Posterior cingulate gyrus (tissue), 11 donors: Measurements from ENCODE around the gene UTP11.

Source experiments
- DNase-seq, 10 donors: peaks; one replicate each; pipeline versions ENCODE4 v3.0.0 to v3.0.0-alpha.2; 2020 to 2021; ENCODE audit warnings: mixed read lengths in 3 of 10
- intact Hi-C: fragments of 100-400 bp; cut with DNase I; formaldehyde crosslinking; loops from one replicate; pipeline ENCODE4 v1.15.1; 2023

The UTP11 gene

GRCh38 chr1:38000529-38001455, 11.7 kb upstream of the UTP11 start:
- no peak for DNase-seq
- intact Hi-C loops, result no loop called here

GRCh38 chr1:38003261-38004250, 9.0 kb upstream of the UTP11 start:
- no peak for DNase-seq
- intact Hi-C loops, result no loop called here

DNA sequence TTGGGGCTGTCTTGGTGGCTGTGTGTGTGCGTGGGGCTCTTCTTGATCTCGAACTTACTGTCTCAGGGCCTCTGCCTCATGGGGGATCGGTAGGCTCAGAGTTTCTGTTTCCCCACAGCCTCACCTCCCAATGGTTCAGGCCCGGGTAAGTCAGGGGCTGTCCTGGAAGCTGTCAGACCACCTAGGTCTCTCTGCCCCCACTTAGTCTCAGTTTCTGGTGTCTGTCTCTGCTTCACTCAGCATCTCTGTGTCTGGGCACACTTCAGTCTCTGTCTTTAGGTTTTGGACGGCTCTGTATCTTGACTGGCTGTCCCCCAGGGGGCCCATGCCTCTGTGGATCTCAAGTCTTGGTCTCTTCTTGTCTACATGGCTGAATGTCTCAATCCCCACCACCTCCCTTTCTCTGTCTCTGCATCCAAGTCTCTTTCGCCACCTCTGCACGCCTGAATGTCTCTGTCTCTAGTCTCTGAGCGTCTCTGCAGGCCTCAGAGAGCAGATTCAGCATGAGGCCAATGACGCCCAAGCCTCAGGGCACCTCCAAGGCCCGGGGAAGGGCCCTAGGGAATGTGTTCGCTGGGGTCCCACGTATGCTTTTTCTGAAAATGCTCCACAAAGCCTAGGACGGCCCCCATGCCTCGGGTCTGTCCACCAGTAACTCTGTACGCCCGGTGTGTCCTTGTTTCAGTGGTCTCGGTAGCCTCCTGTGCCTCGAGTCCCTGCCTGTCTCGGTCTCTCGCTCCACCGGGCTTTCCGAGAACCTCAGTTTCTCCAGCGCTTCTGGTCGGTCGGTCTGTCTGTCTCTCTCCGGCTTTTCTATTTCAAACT, 8.0 kb upstream of the UTP11 start:
- no peak for DNase-seq
- intact Hi-C loops, result no loop called here

GRCh38 chr1:38005195-38006007, 7.1 kb upstream of the UTP11 start, which contains the start of gene FHL3:
TSS of gene FHL3 (minus strand) at chr1:38005514. CDS start at chr1:37999412, 6,102 bp downstream.
- peak in 1 of 10 donors; percentile 28 for DNase-seq
- intact Hi-C loops, result no loop called here

DNA sequence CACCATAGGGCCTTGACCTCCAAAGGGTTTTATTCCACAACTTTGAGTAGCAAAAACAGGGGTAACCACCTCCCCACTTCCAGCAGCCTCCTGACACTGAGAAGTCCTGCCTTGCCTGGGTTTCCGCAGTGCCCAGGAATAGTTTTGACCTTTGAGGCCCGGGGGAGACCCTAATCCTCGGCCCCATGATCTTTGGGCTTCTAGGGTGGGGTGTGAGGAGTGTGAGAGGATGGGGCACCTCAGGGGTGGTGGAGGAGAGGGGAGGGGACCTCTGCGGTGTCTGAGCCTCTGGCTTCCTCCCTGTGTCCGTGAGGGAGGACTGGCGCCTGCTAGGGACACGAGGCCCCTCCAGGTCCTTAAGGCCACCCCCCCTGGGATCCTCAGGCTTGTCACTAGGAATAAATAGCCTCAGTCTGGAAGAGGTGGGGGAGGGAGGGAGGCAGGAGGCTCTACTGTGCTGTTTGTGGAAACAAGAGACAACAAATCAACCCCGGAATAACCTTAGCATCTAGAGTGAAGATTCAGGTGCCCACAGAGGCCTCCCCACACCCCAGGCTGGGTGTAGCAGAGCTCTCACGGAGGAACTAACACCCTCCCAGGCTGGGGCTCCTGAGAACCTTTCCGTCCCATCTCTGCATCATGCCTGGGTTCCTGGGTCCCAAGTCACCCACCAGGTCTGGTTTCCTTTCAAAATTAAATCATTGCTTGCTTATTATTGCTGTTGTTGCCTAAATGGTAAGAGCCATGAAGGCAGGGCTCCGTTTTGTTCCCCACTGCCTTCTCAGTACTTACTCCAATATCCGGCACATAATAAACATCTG, 6.3 kb upstream of the UTP11 start:
- intact Hi-C loops, result no loop called here
- DNase-seq, result no peak

DNA sequence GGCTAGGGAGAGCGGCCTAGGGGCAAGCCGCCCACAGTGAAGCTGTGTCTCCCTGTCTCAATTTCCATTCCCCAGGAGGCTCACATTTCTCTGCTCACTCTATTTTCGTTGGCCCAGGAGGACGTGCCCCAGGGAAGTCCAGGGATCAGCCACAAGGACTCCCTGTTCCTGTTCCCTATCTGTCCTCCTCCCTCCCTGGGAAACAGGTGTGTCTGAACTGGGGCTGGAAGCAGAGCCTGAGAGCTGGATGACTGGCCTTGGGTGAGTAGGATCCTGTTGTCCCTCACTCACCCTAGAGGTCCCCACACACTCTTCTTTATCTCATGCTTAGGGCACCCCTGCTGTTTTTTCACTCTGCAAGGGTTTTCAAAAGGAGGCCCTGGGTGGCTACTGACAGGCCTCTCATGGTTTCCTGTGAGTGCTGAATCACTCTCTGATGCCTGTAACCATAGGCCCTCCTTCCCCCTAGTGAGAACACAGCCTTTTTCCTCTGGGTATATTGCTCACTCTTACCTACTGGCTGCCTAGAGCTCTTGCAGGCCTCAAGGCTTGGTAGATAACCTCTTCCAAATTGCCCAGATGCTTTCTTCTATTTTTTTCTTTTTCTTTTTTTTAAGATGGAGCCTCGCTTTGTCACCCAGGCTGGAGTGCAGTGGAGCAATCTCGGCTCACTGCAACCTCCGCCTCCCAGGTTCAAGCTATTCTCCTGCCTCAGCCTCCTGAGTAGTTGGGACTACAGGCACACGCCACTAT, 3.3 kb upstream of the UTP11 start:
- intact Hi-C loops, result no loop called here
- peak in 1 of 10 donors; percentile 34 for DNase-seq

- DNase-seq, result peak in 1 of 10 donors; percentile 22
- intact Hi-C loops, result no loop called here
Measured at GRCh38 chr1:38009841-38010180, 2.7 kb upstream of the UTP11 start.

GRCh38 chr1:38013227-38013622, 691 bp downstream of the UTP11 start:
- intact Hi-C loops, result loop anchor here (2.0 kb wide), 1 partner anchor 66 kb away; the partner anchor contains the start of gene INPP5B

GRCh38 chr1:38014171-38014570, 1.6 kb downstream of the UTP11 start:
- intact Hi-C loops, result no loop called here
- no peak for DNase-seq

More at GRCh38 chr1:38013227-38013622, 691 bp downstream of the UTP11 start:
- no peak for DNase-seq

DNA sequence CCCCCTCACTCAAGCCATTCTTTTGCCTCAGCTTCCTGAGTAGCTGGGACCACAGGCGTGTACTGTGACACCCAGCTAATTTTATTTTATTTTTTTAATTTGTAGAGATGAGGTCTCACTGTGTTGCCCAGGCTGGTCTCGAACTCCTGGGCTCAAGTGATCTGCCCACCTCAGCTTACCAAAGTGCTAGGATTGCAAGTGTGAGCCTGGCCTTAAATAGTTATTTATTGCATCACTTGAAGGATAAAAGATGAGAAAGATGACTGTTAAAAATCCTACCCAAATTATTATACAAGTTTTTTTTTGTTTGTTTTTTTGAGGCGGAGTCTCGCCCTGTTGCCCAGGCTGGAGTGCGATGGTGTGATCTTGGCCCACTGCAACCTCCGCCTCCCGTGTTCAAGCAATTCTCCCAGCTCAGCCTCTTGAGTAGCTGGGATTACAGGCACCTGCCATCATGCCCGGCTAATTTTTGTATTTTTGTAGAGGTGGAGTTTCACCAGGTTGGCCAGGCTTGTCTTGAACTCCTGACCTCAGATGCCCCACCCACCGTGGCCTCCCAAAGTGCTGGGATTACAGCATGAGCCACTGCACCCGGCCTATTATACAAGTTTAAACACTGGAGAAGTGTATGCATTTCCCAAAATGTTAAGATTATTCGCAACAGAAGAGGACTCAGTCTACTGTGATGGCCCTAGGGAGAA, 2.3 kb downstream of the UTP11 start:
- intact Hi-C loops, result no loop called here
- peak in 1 of 10 donors; percentile 19 for DNase-seq

GRCh38 chr1:38015978-38016725, 3.6 kb downstream of the UTP11 start:
- intact Hi-C loops, result no loop called here
- DNase-seq, result peak in 2 of 10 donors; percentile 14 to 53

DNA sequence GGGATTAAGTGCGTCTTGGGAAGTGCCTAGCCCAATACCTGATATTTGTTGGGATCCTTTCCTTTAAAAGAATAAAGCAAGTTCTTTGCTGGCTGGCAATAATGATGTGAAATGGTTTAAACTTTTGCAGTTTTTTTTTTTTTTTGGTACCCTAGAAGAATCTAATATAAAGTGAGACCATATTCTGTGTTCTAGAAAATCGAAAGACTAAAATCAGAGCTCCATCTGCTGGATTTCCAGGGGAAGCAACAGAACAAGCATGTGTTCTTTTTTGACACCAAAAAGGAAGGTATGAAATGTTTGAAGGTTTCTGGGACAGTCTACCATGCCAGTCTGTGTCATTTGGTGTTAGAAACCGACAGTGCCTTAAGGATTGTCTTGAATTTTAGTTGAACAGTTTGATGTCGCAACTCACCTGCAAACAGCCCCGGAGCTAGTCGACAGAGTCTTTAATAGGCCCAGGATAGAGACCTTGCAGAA, 6.4 kb downstream of the UTP11 start:
- intact Hi-C loops, result no loop called here
- no peak for DNase-seq

GRCh38 chr1:38020396-38020795, 7.9 kb downstream of the UTP11 start:
- intact Hi-C loops, result no loop called here
- no peak for DNase-seq

GRCh38 chr1:38021969-38022368, 9.4 kb downstream of the UTP11 start:
- no peak for DNase-seq
- intact Hi-C loops, result no loop called here

DNA sequence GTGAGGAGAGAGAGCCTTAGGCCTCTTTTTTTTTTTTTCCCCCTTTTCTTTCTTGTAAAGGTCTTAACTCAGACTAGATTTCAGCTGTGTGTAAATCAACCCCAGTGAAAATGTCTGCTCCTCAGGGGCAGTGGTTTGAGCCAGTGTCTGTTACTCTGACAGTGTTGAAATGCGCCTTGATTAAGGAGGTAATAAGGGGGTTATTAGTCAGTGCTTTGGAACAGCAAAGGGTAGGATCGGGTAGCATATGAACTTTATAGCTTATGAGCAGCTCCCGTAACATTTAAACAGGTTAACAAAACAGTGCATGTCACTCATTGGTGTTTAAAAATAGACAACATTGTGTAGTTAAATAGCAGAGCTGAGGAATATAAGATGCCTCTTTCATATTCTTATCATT, 10.3 kb downstream of the UTP11 start:
- intact Hi-C loops, result no loop called here
- no peak for DNase-seq

GRCh38 chr1:38025233-38025632, 12.7 kb downstream of the UTP11 start:
- intact Hi-C loops, result loop anchor here (5.0 kb wide), 1 partner anchor 812 kb away; no protein-coding TSS in a partner anchor
- peak in 1 of 10 donors; percentile 3 for DNase-seq
